ENCODE results near the gene SKIL.

The SKIL gene

GRCh38 chr3:170442947-170443346 lies 85.4 kb downstream of the SKIL start:
- Histone ChIP-seq H3K27me3 (ENCODE audit: control insufficient read depth, insufficient read depth, low read length) (no peaks in the 10 kb centered on the region), H3K27ac (no peak overlapping the region)

GRCh38 chr3:170443457-170443856 lies 85.9 kb downstream of the SKIL start:
- Histone ChIP-seq H3K4me1 (no peaks in the 10 kb centered on the region), H3K4me3 (ENCODE audit: low read depth, low read length) (no peak overlapping the region), H3K27me3 (ENCODE audit: control insufficient read depth, insufficient read depth, low read length) (no peaks in the 10 kb centered on the region), H2AFZ (no peak overlapping the region), H3K4me2 (ENCODE audit: low read length) (no peak overlapping the region), H3K36me3 (ENCODE audit: control insufficient read depth, insufficient read depth, low read length) (no peaks in the 10 kb centered on the region), H3K9me3 (ENCODE audit: control insufficient read depth, low read length) (no peaks in the 10 kb centered on the region), H3K9ac (no peak overlapping the region), H3K27ac (no peak overlapping the region), H3K79me2 (no peaks in the 10 kb centered on the region)
- no peak for TF ChIP-seq CTCF (IDR thresholded peaks at IDR 0.05)

More at GRCh38 chr3:170442947-170443346, 85.4 kb downstream of the SKIL start:
- Histone ChIP-seq H3K9me3 (ENCODE audit: control insufficient read depth, low read length) (no peaks in the 10 kb centered on the region), H3K79me2 (no peaks in the 10 kb centered on the region), H3K4me2 (ENCODE audit: low read length) (no peak overlapping the region), H2AFZ (no peak overlapping the region), H3K4me3 (ENCODE audit: low read depth, low read length) (no peak overlapping the region), H3K4me1 (no peaks in the 10 kb centered on the region), H3K36me3 (ENCODE audit: control insufficient read depth, insufficient read depth, low read length) (no peaks in the 10 kb centered on the region), H3K9ac (no peak overlapping the region)
- TF ChIP-seq CTCF (IDR thresholded peaks at IDR 0.05), result no peak

Data from parathyroid adenoma (tissue), 2 donors.